Measurements from ENCODE around the gene CALML3. TPM values are rescaled to one million over a fixed set of nuclear protein-coding genes. Genes with fewer than 3 reads are reported as not detected.
"Not testable (repeated sequence)": the region's sequence is repeated elsewhere in the genome, so short reads cannot be mapped to it uniquely, and the experiment has no call there.

The CALML3 gene
- not detected in 2 replicates for total RNA-seq (2014; rRNA removed; shearing (Covaris generic))

GRCh38 chr10:5524641-5525560, at the start of gene CALML3:
CALML3 (plus strand) TSS chr10:5524961; CDS start chr10:5525086, 125 bp downstream.
- DNase-seq (ENCODE audit: low read depth), result no peak

DNA sequence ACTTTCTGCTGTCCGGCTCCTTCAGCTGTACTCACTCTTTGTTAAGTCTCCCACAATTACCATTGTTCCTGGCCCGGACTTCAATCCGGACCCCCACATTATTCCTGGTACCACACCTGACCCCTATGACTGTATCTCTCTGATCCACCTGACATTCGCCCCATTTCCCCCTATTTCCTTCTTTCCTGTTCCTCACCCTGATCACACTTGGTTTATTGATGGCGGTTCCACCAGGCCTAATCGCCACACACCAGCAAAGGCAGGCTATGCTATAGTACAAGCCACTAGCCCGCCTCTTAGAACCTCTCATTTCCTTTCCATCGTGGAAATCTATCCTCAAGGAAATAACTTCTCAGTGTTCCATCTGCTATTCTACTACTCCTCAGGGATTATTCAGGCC, 49.7 kb upstream of the CALML3 start:
- DNase-seq (ENCODE audit: low read depth), result not testable (repeated sequence)

GRCh38 chr10:5475974-5476807, 48.6 kb upstream of the CALML3 start:
- DNase-seq (ENCODE audit: low read depth), result not testable (repeated sequence)

- DNase-seq (ENCODE audit: low read depth), result no peak
Observed at GRCh38 chr10:5476918-5477525, 47.7 kb upstream of the CALML3 start.

- no peak for DNase-seq (ENCODE audit: low read depth)
Observed at GRCh38 chr10:5477948-5478693, 46.6 kb upstream of the CALML3 start.

GRCh38 chr10:5478694-5479305, 46.0 kb upstream of the CALML3 start:
- DNase-seq (ENCODE audit: low read depth), result no peak

GRCh38 chr10:5479481-5480161, 45.1 kb upstream of the CALML3 start:
- no peak for DNase-seq (ENCODE audit: low read depth)

DNA sequence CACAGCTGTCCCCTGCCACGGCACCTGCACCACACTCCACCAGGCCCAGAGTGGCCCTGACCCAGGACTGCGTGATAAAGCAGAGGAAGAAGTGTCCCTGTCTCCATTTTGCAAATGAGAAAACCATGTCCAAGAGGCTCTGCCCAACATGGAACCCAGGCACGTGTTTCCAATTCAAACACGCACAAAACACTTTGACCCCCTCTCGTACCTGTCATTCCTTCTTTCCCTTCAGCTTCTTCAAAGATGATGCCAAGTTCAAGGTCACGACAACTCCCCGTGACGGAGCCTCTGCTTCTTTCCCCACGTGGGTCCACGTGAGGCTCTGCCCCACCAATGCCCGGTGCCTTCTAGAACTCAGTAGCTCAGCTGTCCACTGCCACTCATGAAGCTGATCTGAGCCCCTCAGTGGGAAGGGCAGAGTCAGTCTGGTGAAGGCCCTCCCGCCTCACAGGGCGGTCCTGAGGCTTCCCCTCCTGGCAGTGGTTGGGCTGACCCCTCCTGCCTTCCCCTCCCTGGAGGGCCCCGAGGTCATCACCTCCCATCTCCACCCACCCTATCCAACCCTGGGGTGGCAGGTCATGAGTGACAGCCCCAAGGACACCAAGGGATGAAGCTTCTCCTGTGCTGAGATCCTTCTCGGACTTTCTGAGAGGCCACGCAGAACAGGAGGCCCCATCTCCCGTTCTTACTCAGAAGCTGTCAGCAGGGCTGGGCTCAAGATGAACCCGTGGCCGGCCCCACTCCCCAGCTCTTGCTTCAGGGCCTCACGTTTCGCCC, 44.4 kb upstream of the CALML3 start:
- no peak for DNase-seq (ENCODE audit: low read depth)

DNA sequence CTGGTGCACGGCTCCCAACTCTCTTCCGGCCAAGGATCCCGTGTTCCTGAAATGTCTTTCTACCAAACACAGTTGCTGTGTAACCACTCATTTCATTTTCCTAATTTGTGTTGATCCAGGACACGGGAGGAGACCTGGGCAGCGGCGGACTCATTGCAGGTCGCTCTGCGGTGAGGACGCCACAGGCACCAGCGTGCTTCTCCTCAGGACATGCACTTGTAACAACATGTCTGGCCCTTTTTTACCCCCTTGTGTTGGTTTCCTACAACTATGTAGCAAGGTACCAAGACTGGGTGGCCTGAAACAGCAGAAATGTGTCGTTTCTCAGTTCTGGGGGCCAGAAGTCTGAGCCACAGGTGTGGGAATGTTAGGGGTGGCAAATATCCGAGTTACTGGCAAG, 43.6 kb upstream of the CALML3 start:
- no peak for DNase-seq (ENCODE audit: low read depth)

DNA sequence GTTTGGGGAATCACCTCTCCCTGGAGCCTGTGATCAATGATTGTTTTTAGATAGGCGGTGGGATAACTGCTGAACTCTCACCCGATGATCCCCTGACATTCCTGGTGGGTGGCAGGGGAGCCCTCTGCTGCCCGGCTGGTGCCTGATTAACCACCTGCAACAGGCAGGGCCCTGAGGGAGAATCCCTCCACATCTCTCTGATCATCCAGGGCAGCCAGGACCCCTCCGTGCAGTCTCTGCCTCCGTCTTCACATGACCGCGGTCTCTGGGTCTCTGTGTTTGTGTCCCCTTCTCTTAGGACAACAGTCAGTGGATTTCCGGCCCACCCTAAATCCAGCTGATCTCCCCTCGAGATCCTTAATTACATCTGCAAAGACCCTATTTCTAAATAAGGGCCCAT, 42.7 kb upstream of the CALML3 start:
- no peak for DNase-seq (ENCODE audit: low read depth)

- no peak for DNase-seq (ENCODE audit: low read depth)
Observed at GRCh38 chr10:5484205-5484604, 40.6 kb upstream of the CALML3 start.

GRCh38 chr10:5485290-5485689, 39.5 kb upstream of the CALML3 start:
- no peak for DNase-seq (ENCODE audit: low read depth)

DNA sequence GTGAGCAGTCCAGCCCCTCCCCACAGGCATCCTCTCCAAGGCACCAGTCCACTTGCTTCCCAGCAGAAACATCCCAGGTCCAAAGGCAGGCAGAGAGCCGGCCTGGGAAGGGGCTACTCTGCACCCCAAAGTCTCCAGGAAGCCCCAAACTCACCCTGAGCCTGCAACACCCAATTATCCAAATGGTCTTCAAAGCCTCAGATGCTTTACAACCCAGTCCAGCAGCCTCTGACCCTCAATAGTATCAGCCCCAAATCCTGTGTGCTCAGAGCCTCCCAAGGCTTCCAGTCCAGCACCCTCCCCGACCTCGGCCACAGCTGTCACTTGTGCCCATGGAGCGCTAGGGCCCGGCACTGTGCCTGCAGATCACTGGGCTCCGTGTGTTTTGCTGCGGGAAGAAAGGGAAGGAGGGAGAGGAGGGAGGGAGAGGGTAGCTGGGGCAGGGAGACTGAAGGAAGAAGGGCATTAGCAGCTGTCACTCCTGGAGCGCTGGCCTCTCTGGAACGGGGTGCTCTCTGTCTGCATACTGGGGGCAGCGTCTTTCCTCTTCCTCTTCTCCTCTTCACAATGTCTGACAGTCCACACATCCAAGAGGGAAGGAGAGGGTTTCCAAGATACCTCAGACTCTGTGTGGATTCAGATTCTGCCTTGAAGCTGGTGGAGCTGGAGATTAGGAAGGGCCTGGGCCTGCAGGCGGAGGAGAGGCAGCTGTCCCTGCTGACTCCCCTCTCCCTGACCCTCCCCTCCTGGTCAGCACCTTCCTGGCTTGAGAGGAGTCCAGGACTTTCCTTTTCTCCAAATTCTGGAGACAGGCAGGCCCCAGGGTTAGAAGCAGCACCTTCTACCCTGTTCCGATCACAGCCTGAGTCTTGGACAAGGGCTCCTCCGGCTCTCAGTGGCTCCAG, 38.6 kb upstream of the CALML3 start:
- no peak for DNase-seq (ENCODE audit: low read depth)

DNA sequence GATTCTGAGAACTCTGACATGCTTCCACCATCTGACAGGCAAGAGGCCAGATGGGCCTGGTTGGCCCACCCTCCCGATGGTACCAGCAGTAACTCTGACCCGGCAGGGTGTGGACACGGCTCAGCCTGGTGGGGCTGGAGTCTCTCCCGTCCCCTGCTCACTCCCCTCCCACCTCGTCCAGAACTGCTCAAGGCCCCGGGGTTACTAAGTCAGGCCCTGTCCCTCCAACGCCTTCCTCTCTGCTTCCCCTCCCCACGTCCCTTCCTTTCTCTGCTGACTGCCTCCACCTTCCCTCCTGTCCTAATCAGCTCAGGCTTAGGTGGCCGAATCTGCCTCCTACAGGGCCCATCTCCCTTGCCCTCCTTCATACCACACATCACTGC, 37.9 kb upstream of the CALML3 start:
- DNase-seq (ENCODE audit: low read depth), result no peak

DNA sequence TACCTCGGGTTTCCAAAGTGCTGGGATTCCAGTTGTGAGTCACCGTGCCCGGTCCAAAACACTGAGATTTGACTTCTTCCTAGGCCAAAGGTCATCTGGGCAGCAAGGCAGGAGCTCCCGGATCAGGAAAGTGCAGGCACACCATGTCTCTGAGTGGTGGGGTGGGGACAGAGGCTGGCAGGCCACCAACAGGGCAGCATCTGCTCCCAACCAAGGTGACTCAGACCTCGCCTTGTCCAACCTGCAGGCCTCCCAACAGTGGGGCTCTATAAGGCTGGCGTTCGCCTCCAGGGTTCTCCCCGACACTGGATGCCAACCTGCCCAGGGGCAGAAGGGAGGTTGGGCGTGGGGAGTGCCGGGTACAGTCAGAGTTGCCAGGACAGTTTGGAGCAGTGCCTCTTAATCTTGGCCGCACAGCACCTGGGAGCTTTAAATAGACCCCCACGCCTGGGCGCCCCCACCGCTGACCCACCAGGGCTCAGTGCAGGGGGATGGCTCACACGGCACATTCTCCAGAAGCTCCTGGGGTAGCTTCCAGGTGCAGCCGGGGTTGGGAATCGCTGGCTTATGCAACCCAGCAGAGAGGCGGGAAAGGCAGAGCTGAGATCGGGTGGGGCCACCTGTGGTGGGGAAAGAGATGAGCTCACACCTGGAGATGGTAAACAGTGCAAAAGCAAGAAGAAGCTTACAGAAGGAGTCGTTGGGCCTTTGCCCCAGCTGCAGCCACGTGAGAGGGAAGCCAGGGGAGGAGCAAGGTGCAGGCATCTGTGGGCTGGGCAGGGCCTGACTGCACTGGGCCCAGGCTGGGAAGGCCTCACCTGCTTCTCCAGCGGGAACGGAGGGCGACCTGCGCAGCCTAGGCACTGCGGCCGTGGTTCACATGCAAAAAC, 36.2 kb upstream of the CALML3 start:
- no peak for DNase-seq (ENCODE audit: low read depth)

DNA sequence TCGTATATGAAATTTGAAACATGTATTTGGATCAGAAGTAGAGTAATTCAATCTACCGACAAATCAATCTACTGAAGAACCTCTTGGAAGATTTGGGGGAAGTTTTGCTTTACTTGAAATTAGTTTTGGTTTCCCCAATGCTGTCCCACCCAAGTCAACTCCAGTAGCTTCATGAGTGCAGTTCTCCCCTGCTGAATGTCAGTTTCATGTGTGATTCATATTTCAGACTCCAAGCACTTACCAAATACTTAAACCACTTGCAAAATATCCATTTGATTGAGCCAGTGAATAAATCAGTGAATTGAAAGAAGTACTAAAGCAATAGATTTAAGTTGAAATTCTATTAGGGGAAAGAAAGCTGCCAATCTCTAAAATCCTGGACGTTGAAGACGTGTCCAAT, 34.7 kb upstream of the CALML3 start:
- DNase-seq (ENCODE audit: low read depth), result no peak

DNA sequence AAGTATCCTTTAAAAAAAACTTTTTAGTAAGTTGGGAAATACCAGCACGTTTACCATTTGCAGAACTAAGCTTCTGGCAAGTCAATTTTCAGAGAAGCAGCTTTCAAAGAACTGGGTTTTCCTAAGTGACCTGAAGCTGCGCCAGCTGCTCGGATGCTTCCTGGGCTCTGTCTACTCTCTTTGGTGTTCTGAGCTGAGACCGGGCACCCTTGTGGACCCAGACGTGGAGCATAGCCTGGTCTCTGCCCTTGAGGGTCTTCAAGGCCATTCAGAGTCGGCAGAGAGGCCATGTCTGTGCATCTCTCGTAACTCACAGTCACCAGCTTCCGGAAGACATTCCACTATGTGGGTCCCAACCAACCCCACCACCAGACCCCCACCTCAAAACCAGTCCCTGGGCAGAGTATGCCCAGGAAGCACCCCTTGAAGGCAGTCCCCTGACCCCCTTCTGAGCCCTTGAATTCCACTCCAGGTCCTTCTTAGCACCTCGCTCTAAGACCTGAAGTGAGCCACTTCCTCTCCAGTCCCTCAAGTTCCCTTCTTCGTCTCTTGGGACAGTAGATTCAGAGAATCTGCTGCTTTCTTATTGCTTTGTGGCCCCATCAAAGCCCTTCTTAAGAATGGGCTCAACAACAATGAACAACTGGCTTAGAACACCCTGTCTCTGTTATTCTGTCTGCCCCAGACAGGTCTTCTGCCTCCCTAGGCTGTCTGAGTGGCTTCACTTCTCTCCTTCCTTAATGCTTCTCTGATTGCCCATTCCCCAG, 33.9 kb upstream of the CALML3 start:
- DNase-seq (ENCODE audit: low read depth), result no peak

Measured in Daoy (cell line).